ENCODE measurements around the gene RAB27A. TPM values are rescaled to one million over a fixed set of nuclear protein-coding genes. Genes with fewer than 3 reads are reported as not detected.

Gene RAB27A
- total and polyA plus RNA-seq, 2 of the 13 experiments (the other 11 are each of a cell fraction or from before 2014, with no cell fraction given) = 3.4 to 8.1 TPM

DNA sequence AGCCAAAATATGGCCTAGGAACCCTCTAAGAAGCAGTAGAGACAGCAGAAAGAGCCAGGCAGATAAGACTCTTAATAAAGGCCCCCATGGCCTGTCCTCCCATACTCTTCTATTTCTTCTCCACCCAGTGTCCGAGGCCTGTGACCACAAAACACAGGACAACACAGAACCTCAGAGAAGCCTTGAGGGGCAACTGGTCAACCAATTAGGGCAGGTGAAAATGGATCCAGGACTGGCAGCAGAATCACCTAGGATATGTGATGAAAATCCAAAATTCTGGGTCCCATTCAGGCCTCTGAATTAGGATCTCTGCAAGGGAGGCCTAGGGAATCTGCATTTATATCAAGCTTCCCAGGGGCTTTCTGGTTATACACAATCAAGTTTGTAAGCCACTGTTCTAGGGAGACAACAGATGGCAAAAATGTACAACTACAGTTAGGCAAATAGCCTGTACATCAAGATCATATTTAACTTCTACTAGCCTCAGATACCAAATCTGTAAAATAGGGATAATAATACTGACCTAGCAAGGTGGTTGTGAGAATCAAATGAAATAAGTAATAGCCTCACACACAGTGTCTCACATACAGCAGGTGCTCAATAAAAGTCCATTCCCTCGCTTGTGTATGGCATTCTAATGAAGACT is 10.4 kb downstream of the RAB27A start (continued):
- TF ChIP-seq THYN1 (CRISPR knock-in tag; IDR thresholded peaks at IDR 0.05; ENCODE audit: borderline replicate concordance, low read depth) (no peak), ZNF138 (CRISPR knock-in tag; IDR thresholded peaks at IDR 0.05; ENCODE audit: low read depth) (no peak), SAP130 (CRISPR knock-in tag; IDR thresholded peaks at IDR 0.05; ENCODE audit: low read depth) (no peak), ZNF746 (CRISPR knock-in tag; IDR thresholded peaks at IDR 0.05) (no peak), FOXP4 (CRISPR knock-in tag; IDR thresholded peaks at IDR 0.05) (no peak), CBX2 (IDR thresholded peaks at IDR 0.05; ENCODE audit: low read depth, low read length) (no peak), CBX2 (CRISPR knock-in tag; IDR thresholded peaks at IDR 0.05; ENCODE audit: low read depth) (no peak)
- TF ChIP-seq, protein P1, sequence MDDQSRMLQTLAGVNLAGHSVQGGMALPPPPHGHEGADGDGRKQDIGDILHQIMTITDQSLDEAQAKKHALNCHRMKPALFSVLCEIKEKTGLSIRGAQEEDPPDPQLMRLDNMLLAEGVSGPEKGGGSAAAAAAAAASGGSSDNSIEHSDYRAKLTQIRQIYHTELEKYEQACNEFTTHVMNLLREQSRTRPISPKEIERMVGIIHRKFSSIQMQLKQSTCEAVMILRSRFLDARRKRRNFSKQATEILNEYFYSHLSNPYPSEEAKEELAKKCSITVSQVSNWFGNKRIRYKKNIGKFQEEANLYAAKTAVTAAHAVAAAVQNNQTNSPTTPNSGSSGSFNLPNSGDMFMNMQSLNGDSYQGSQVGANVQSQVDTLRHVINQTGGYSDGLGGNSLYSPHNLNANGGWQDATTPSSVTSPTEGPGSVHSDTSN (CRISPR knock-in tag; IDR thresholded peaks at IDR 0.05; ENCODE audit: borderline replicate concordance) = no peak

DNA sequence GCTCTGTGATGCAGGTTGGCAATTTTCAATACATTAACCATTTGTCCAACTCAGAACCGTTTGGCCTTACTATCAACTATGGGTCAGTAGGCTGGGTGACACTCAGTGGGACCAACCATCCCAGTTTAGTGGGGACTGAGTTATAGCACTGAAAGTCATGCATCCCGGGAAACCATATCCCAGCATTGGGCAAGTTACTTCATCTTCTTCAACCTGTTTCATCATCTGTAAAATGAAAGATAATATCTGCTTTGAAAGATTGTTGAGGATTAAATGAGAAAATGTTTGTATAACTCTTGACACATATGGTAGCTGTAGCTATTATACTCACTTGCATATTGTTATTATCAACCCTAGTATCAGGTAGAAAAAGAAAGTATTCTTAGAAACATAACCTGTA is 11.9 kb downstream of the RAB27A start:
- H3K27ac ChIP-seq (ENCODE audit: extremely low read length, insufficient read depth, low read length) = no peak overlapping the region
- POLR2A ChIA-PET = no interaction called here
- WGBS (ENCODE audit: low lambda C conversion rate) = 80% methylated on average over 2 of the region's 2 CpGs
- H3K4me2 ChIP-seq (ENCODE audit: low read depth, low read length) = no peak overlapping the region
- H3K9ac ChIP-seq (ENCODE audit: insufficient read depth, low read depth, low read length) = no peak overlapping the region
- no peak overlapping the region for H2AFZ ChIP-seq (ENCODE audit: low read length)
- ATAC-seq (no peak), DNase-seq (ENCODE audit: low spot score) (no peak), FAIRE-seq (no peak)
- no peaks in the 10 kb centered on the region for H4K20me1 ChIP-seq (ENCODE audit: insufficient read depth, low read length)
- no peaks in the 10 kb centered on the region for H3K9me3 ChIP-seq (ENCODE audit: low read length)
- intact Hi-C loops (cut with micrococcal nuclease; ENCODE audit: unreplicated experiment) = no loop called here
- peaks cover 12% of the 10 kb centered on the region for H3K4me1 ChIP-seq (ENCODE audit: insufficient read depth, low read length)
- no peaks in the 10 kb centered on the region; a peak in 1 of 5 replicates for H3K27me3 ChIP-seq (ENCODE audit: control insufficient read depth in 1 of 2, insufficient read depth in 2 of 2, low read length in 2 of 2)
- in situ Hi-C loops (cut with HindIII; ENCODE audit: extremely low pct_ligation_motif_present, low pct_unique_long_range_greater_than_20kb) = no loop called here
- H3K4me3 ChIP-seq (replicated peaks in 1 of 3; ENCODE audit: insufficient read depth in 1 of 3, low read depth in 2 of 3, low read length in 3 of 3) = no peak overlapping the region
- BruUV-seq (replicated peaks) = no TSS peak
- CTCF ChIA-PET (ENCODE audit: low intra/inter-chr PET ratio, low total read pairs) = no interaction called here
- H3K36me3 ChIP-seq (replicated peaks in 1 of 2; ENCODE audit: control insufficient read depth in 1 of 2, insufficient read depth in 2 of 2, low read length in 2 of 2) = no peaks in the 10 kb centered on the region
- no peaks in the 10 kb centered on the region for H3K79me2 ChIP-seq (ENCODE audit: insufficient read depth, low read length)
- TF ChIP-seq SMARCE1 (IDR thresholded peaks at IDR 0.05; ENCODE audit: borderline replicate concordance) (no peak), ZNF432 (CRISPR knock-in tag; IDR thresholded peaks at IDR 0.05; ENCODE audit: borderline replicate concordance) (no peak), CEBPG (CRISPR knock-in tag; IDR thresholded peaks at IDR 0.05) (no peak), PLSCR1 (CRISPR knock-in tag; IDR thresholded peaks at IDR 0.05; ENCODE audit: borderline replicate concordance) (no peak), ELK4 (CRISPR knock-in tag; IDR thresholded peaks at IDR 0.05; ENCODE audit: borderline replicate concordance) (no peak), KMT2A (CRISPR knock-in tag; IDR thresholded peaks at IDR 0.05) (no peak)
- TF ChIP-seq, protein P2, sequence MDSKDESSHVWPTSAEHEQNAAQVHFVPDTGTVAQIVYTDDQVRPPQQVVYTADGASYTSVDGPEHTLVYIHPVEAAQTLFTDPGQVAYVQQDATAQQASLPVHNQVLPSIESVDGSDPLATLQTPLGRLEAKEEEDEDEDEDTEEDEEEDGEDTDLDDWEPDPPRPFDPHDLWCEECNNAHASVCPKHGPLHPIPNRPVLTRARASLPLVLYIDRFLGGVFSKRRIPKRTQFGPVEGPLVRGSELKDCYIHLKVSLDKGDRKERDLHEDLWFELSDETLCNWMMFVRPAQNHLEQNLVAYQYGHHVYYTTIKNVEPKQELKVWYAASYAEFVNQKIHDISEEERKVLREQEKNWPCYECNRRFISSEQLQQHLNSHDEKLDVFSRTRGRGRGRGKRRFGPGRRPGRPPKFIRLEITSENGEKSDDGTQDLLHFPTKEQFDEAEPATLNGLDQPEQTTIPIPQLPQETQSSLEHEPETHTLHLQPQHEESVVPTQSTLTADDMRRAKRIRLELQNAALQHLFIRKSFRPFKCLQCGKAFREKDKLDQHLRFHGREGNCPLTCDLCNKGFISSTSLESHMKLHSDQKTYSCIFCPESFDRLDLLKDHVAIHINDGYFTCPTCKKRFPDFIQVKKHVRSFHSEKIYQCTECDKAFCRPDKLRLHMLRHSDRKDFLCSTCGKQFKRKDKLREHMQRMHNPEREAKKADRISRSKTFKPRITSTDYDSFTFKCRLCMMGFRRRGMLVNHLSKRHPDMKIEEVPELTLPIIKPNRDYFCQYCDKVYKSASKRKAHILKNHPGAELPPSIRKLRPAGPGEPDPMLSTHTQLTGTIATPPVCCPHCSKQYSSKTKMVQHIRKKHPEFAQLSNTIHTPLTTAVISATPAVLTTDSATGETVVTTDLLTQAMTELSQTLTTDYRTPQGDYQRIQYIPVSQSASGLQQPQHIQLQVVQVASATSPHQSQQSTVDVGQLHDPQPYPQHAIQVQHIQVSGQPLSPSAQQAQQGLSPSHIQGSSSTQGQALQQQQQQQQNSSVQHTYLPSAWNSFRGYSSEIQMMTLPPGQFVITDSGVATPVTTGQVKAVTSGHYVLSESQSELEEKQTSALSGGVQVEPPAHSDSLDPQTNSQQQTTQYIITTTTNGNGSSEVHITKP (CRISPR knock-in tag; IDR thresholded peaks at IDR 0.05; ENCODE audit: low read depth) = no peak
